ENCODE data around the gene IL15.

DNA sequence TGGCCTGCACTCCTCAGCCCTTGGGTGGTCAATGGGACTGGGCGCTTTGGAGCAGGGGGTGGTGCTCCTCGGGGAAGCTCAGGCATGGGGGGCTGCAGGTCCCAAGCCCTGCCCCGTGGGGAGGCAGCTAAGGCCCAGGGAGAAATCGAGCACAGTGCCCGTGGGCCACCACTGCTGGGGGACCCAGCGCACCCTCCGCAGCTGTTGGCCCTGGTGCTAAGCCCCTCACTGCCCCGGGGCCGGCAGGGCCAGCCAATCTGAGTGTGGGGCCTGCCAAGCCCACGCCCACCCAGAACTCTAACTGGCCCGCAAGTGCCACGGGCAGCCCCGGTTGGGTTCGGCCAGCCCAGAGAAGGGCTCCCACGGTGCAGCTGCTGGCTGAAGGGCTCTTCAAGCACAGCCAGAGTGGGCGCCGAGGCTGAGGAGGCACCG, 30.9 kb upstream of the IL15 start:
- TF ChIP-seq, protein P1, sequence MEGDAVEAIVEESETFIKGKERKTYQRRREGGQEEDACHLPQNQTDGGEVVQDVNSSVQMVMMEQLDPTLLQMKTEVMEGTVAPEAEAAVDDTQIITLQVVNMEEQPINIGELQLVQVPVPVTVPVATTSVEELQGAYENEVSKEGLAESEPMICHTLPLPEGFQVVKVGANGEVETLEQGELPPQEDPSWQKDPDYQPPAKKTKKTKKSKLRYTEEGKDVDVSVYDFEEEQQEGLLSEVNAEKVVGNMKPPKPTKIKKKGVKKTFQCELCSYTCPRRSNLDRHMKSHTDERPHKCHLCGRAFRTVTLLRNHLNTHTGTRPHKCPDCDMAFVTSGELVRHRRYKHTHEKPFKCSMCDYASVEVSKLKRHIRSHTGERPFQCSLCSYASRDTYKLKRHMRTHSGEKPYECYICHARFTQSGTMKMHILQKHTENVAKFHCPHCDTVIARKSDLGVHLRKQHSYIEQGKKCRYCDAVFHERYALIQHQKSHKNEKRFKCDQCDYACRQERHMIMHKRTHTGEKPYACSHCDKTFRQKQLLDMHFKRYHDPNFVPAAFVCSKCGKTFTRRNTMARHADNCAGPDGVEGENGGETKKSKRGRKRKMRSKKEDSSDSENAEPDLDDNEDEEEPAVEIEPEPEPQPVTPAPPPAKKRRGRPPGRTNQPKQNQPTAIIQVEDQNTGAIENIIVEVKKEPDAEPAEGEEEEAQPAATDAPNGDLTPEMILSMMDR (IDR thresholded peaks at IDR 0.05; ENCODE audit: low read depth, low read length): no peak
- no peak for TF ChIP-seq EZH2phosphoT487 (IDR thresholded peaks at IDR 0.05; ENCODE audit: low read depth)
